Psoas muscle (tissue), 8 donors: ENCODE results near the gene RETREG1. TPM values are rescaled to one million over a fixed set of nuclear protein-coding genes. Genes with fewer than 3 reads are reported as not detected.

Experiments used
- ATAC-seq, 4 donors: fragments of 200-7000 bp; cut with Tn5 transposase; one replicate each; pipeline ENCODE4 v1.9.1; 2020; ENCODE audit warnings: moderate library complexity in 3 of 4, mild to moderate bottlenecking in 2 of 4
- DNase-seq, 2 donors: peaks; one replicate each; pipeline ENCODE4 v3.0.0-alpha.2; 2020
- H3K27ac ChIP-seq: fragments of 200-600 bp; one replicate; pipeline ENCODE4 v1.8.0; 2022
- H3K27me3 ChIP-seq, 3 donors: fragments of 200-600 bp in 1 of 3; one replicate each; pipeline versions ENCODE4 v1.6.1 to v1.8.0; 2013 to 2022; ENCODE audit warnings: low read length in 2 of 3, mild to moderate bottlenecking in 2 of 3, moderate library complexity in 1 of 3; ENCODE audit not compliant: insufficient read depth in 3 of 3
- H3K36me3 ChIP-seq, 2 donors: fragments of 200-600 bp in 1 of 2; one replicate each; pipeline versions ENCODE4 v1.6.1 to v1.8.0; 2013 to 2022; ENCODE audit warnings: low read depth in 1 of 2, mild to moderate bottlenecking in 1 of 2, moderate library complexity in 1 of 2; ENCODE audit not compliant: insufficient read depth in 1 of 2
- H3K4me1 ChIP-seq: fragments of 200-600 bp; one replicate; pipeline ENCODE4 v1.8.0; 2022
- H3K4me3 ChIP-seq: fragments of 200-600 bp; one replicate; pipeline ENCODE4 v1.8.0; 2022; ENCODE audit warnings: mild to moderate bottlenecking
- H3K9me3 ChIP-seq: fragments of 200-600 bp; one replicate; pipeline ENCODE4 v1.8.0; 2022
- WGBS, 3 donors: extraction: QIAGEN DNeasy Blood & Tissue Kit; methylation state at CpG; one replicate each; pipeline versions ENCODE4 v1.1.6 to v1.1.7; 2013; 5-methylcytosine and 5-hydroxymethylcytosine counted together
- intact Hi-C, 2 donors: fragments of 100-400 bp; cut with DNase I; formaldehyde crosslinking; loops; one replicate each; pipeline versions ENCODE4 v1.11.0 to v1.14.2; 2022
- polyA plus RNA-seq, 3 donors: library from polyadenylated mRNA; stranded (reverse); fragments of 200-250 nt; gene quantifications; one replicate each; pipeline ENCODE4 v1.2.3, GENCODE V29; 2013
- total RNA-seq, 4 donors: library from RNA; stranded (reverse); fragmentation: NEBNext Ultra II Directional in 2 of 4; extraction: Animal tissue kit (Norgen Biotek cat#: 25700) in 2 of 4; gene quantifications; one replicate each; pipeline versions ENCODE4 v1.2.1 to v1.2.4, GENCODE V29; 2021 to 2023
- TF ChIP-seq, protein P1 (sequence below): fragments of 200-600 bp; IDR thresholded peaks from one replicate; pipeline ENCODE4 v1.8.0; 2022; ENCODE audit warnings: antibody characterized with exemption
- donor health status: healthy with polysubstance abuse.
- donor health status: DM: no; HTN: no; CAD: no; lungs with moderate emphysema.
- donor health status: Bipolar disorder and iron deficiency.
- donor health status: healthy.
- donor health status: DM: yes; HTN: yes; CAD: no.
- donor health status: DM: no; HTN: no; CAD: no.
- donor health status: DM: no; HTN: no; CAD: no.
- donor health status: DM: yes; HTN: yes; CAD: no.

RETREG1 gene
- total and polyA plus RNA-seq, 7 donors: 2.1 to 252 (median 191) TPM

GRCh38 chr5:16589658-16590057 lies 27.1 kb downstream of the RETREG1 start:
- ATAC-seq: no peak
- H3K4me1 ChIP-seq: peaks cover 7% of the 10 kb centered on the region

GRCh38 chr5:16588434-16589214 lies 28.2 kb downstream of the RETREG1 start:
- Histone ChIP-seq H3K27ac (no peak overlapping the region), H3K27me3 (no peaks in the 10 kb centered on the region), H3K36me3 (no peaks in the 10 kb centered on the region), H3K4me1 (peaks cover 7% of the 10 kb centered on the region), H3K9me3 (no peaks in the 10 kb centered on the region), H3K4me3 (no peak overlapping the region)
- TF ChIP-seq, protein P1, sequence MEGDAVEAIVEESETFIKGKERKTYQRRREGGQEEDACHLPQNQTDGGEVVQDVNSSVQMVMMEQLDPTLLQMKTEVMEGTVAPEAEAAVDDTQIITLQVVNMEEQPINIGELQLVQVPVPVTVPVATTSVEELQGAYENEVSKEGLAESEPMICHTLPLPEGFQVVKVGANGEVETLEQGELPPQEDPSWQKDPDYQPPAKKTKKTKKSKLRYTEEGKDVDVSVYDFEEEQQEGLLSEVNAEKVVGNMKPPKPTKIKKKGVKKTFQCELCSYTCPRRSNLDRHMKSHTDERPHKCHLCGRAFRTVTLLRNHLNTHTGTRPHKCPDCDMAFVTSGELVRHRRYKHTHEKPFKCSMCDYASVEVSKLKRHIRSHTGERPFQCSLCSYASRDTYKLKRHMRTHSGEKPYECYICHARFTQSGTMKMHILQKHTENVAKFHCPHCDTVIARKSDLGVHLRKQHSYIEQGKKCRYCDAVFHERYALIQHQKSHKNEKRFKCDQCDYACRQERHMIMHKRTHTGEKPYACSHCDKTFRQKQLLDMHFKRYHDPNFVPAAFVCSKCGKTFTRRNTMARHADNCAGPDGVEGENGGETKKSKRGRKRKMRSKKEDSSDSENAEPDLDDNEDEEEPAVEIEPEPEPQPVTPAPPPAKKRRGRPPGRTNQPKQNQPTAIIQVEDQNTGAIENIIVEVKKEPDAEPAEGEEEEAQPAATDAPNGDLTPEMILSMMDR: no peak
- WGBS, 3 donors: 60 to 73% (median 64%) methylated on average over 10 of the region's 10 CpGs
- no peak for ATAC-seq
- intact Hi-C loops: loop anchor here in 1 of 2 donors (10.0 kb wide), 1 partner anchor 616 kb away; no protein-coding TSS in a partner anchor
- DNase-seq: no peak

More at GRCh38 chr5:16589658-16590057, 27.1 kb downstream of the RETREG1 start:
- Histone ChIP-seq H3K27ac (no peak overlapping the region), H3K4me3 (no peak overlapping the region), H3K9me3 (no peaks in the 10 kb centered on the region), H3K27me3 (no peaks in the 10 kb centered on the region), H3K36me3 (no peaks in the 10 kb centered on the region)
- DNase-seq: no peak
- intact Hi-C loops: loop anchor here in 1 of 2 donors (10.0 kb wide), 1 partner anchor 615 kb away; no protein-coding TSS in a partner anchor
- TF ChIP-seq, protein P1: no peak
- WGBS, 3 donors: 97 to 99% (median 98%) methylated on average over 3 of the region's 3 CpGs

DNA sequence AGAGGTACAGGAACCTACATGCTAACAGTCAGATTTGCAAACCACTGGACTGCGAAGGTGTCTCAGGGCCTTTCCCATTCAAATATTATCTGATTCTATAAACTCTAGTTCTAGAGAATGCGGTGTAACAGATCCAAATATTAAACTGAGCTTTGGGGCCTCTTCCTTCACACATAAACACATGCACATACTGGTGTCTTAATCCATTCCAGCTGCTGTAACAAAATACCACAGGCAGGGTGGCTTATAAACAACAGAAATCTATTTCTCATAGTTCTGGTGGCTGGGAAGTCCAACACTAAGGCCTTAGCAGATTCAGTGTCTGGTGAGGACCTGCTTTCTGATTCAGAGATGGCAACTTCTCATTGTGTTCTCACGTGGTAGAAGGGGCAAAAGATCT lies 30.2 kb downstream of the RETREG1 start:
- DNase-seq (no peak), ATAC-seq (no peak)
- 61 to 79% (median 68%) methylated on average over 3 of the region's 3 CpGs for WGBS, 3 donors
- Histone ChIP-seq H3K4me3 (no peak overlapping the region), H3K9me3 (no peaks in the 10 kb centered on the region), H3K36me3 (no peaks in the 10 kb centered on the region), H3K27ac (no peak overlapping the region), H3K27me3 (no peaks in the 10 kb centered on the region), H3K4me1 (no peaks in the 10 kb centered on the region)
- intact Hi-C loops: loop anchor here in 1 of 2 donors (10.0 kb wide), 1 partner anchor 618 kb away; no protein-coding TSS in a partner anchor
- TF ChIP-seq, protein P1: no peak

DNA sequence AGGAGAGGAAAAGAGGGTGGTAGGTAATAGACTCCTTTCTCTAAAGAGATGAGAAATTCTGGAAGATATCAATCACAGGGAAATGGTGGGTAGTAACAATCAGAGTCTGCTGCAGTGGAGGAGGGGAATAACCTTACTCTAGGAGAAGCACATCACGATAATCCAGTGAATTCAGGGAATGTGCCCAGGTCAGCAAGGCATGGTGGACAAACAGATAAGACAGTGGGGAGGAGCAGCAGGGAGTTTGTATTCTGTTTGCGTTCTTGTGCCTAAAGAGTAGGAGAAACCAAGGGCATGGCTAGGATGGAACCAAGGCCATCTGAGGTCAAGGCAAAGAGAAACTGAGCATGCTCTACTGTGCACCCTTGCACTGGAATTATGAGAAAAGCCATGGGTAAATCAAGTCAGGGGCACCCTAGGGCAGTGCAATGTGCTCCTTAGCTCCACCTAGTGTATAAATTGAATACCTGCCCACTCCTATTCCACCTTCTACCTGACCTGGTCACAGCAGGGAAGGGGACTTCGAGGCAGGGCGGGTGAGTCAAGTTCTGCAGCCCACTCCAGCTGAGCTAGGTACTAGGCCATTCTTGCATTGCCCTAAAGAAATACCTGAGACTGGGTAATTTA lies 31.6 kb downstream of the RETREG1 start:
- TF ChIP-seq, protein P1: peak; percentile 34
- ATAC-seq (peak in 2 of 4 donors; percentile 58 to 63), DNase-seq (no peak)
- Histone ChIP-seq H3K27me3 (no peaks in the 10 kb centered on the region), H3K9me3 (no peaks in the 10 kb centered on the region), H3K36me3 (no peaks in the 10 kb centered on the region), H3K27ac (no peak overlapping the region), H3K4me3 (no peak overlapping the region), H3K4me1 (no peaks in the 10 kb centered on the region)
- intact Hi-C loops: loop anchor here in 1 of 2 donors (10.0 kb wide), 1 partner anchor 620 kb away; no protein-coding TSS in a partner anchor
- 74 to 89% (median 83%) methylated on average over 4 of the region's 4 CpGs for WGBS, 3 donors
